PC-9 (cell line): Measurements from ENCODE around the gene C2CD5.

Source experiments
- CTCF ChIP-seq: fragments of 200-600 bp; sonication (generic); conservative IDR thresholded peaks from 2 replicates; pipeline ENCODE4 v1.6.1; 2017; ENCODE audit warnings: mixed run types, antibody characterized with exemption, mild to moderate bottlenecking, moderate library complexity
- EZH2 ChIP-seq: fragments of 200-600 bp; sonication (generic); IDR thresholded peaks from 2 replicates; pipeline ENCODE4 v1.8.0; 2017; ENCODE audit warnings: antibody characterized with exemption, low read depth

DNA sequence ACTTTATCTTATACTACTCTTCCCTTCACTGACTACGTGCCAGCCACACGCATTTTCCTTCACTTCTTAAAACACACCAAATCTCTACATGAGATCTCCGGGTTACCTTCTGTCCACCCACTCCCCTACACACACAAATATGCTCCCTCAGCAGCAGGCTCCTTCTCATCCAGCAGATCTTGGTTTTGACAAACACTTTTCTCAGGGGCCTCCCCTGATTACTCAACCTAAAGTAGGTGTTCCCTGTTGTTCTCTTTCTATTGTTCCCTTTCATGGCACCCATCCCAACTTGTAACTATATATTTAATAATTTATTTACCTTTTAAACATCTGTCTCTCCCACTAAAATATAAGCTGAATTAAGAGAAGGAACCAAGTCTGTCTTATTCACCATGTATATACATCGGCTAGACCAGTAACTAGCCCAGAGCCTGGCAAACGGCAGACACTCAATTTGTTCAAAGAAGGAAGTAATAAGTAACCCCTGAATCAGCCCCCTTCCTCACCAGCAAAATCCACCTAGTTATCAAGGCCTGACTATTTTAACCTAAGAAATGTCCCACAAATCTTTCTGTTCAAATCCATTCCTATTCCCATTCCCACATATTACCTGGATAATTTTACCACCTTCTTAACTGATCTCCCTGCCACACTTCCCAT is 2.7 kb downstream of the C2CD5 start:
- TF ChIP-seq EZH2 (no peak), CTCF (no peak)
